ENCODE data around the gene TEP1. TPM values are rescaled to one million over a fixed set of nuclear protein-coding genes. Genes with fewer than 3 reads are reported as not detected.

Gene TEP1
- total RNA-seq (2021; ENCODE audit: unreplicated experiment) (17.1 TPM), Bru-seq, nascent RNA (percentile 57 among the genes with signal in this experiment), BruChase-seq, experiment 1, labeled RNA remaining after a 2-hour chase (percentile 67 among the genes with signal in this experiment), BruChase-seq, experiment 2, labeled RNA remaining after a 6-hour chase (percentile 63 among the genes with signal in this experiment)
- 9.8 TPM for polyA plus RNA-seq (2012; ENCODE audit: insufficient read length)
- long read RNA-seq, partial matches to known transcripts = 4 of 8 reads
- long read RNA-seq, other reads (novel, unspliced or antisense) = 4 of 8 reads

- TF ChIP-seq POLR2AphosphoS5 (IDR thresholded peaks at IDR 0.05; ENCODE audit: low read depth, low read length) (peak; percentile 76; the same call in 1 of the 2 replicates), REST (IDR thresholded peaks at IDR 0.05; ENCODE audit: insufficient read depth in 1 of 2, low read depth in 2 of 2, low read length in 1 of 2) (no peak)
- H3K36me3 ChIP-seq (ENCODE audit: control insufficient read depth, insufficient read depth, low read length) = no peaks in the 10 kb centered on the region; the same call in 1 of the 2 replicates
- peak within 1 kb of the TSS; percentile 91 for H3K27ac ChIP-seq (ENCODE audit: low read length)
- H3K27me3 ChIP-seq (ENCODE audit: control insufficient read depth, insufficient read depth, low read length) = no peaks in the 10 kb centered on the region
- peak; percentile 98 for ATAC-seq
- in situ Hi-C loops (cut with HindIII; ENCODE audit: low pct_unique_long_range_greater_than_20kb, low sequenced_read_pairs) (no loop called here), intact Hi-C loops (cut with micrococcal nuclease; ENCODE audit: unreplicated experiment) (no loop called here)
- no peak for DNase-seq (ENCODE audit: low read depth, low spot score)
- POLR2A ChIA-PET = interaction anchor here (1.1 kb wide), 1 partner anchor 70 kb away, joined by 3 read pairs; the partner anchor contains the start of gene PARP2
- CTCF ChIA-PET = interaction anchor here (0.5 to 0.6 kb wide), 2 partner anchors 21 to 104 kb away, joined by 3 to 6 read pairs; no protein-coding TSS in a partner anchor
- BruUV-seq (replicated peaks) = TSS peak; percentile 92
- peak within 1 kb of the TSS; percentile 86 to 87 for H3K4me3 ChIP-seq (ENCODE audit: low read depth in 2 of 2, low read length in 2 of 2)
- no peaks in the 10 kb centered on the region for H3K9me3 ChIP-seq (ENCODE audit: control insufficient read depth, insufficient read depth, low read depth, low read length)
- peaks cover 9% of the 10 kb centered on the region for H3K4me1 ChIP-seq (ENCODE audit: control insufficient read depth, insufficient read depth, low read length)
Observed at GRCh38 chr14:20412876-20413743, at the start of gene TEP1. Gene TEP1 (minus strand): TSS chr14:20413501. CDS start chr14:20408439, 5,062 bp downstream.

GRCh38 chr14:20461225-20462141 lies 48.2 kb upstream of the TEP1 start, which contains the start of gene PIP4P1:
Gene PIP4P1 (minus strand): TSS chr14:20461434. CDS start chr14:20461325, 109 bp downstream.
- Histone ChIP-seq H3K36me3 (ENCODE audit: control insufficient read depth, insufficient read depth, low read length) (peaks cover 4% of the 10 kb centered on the region; the same call in 1 of the 2 replicates), H3K27me3 (ENCODE audit: control insufficient read depth, insufficient read depth, low read length) (no peaks in the 10 kb centered on the region), H3K27ac (ENCODE audit: low read length) (peak within 1 kb of the TSS; percentile 91), H3K4me3 (ENCODE audit: low read depth in 2 of 2, low read length in 2 of 2) (peak within 1 kb of the TSS; percentile 82 to 91), H3K4me1 (ENCODE audit: control insufficient read depth, insufficient read depth, low read length) (peaks cover 34% of the 10 kb centered on the region), H3K9me3 (ENCODE audit: control insufficient read depth, insufficient read depth, low read depth, low read length) (no peaks in the 10 kb centered on the region)
- ChIA-PET POLR2A (interaction anchor here (1.1 to 1.2 kb wide), 2 partner anchors 8 to 118 kb away, joined by 4 to 5 read pairs; partner anchors contain the start of genes PARP2 and PNP), CTCF (interaction anchor here (0.5 to 0.8 kb wide), 3 partner anchors 145 to 817 kb away, joined by 3 to 4 read pairs (median 4); no protein-coding TSS in a partner anchor)
- DNase-seq (ENCODE audit: low read depth, low spot score) (peak; percentile 98), ATAC-seq (peak; percentile 95)
- TF ChIP-seq SIN3A (IDR thresholded peaks at IDR 0.05; ENCODE audit: borderline replicate concordance, insufficient read depth, low read depth, low read length) (0 out of 2 replicates have a peak, but pooled peaks have one; percentile 54), TCF7L2 (IDR thresholded peaks at IDR 0.05; ENCODE audit: low read depth, low read length) (no peak; the same call in 1 of the 2 replicates), REST (IDR thresholded peaks at IDR 0.05; ENCODE audit: insufficient read depth in 1 of 2, low read depth in 2 of 2, low read length in 1 of 2) (no peak), CTCF (IDR thresholded peaks at IDR 0.05) (no peak), POLR2AphosphoS5 (IDR thresholded peaks at IDR 0.05; ENCODE audit: low read depth, low read length) (peak; percentile 67)
- in situ Hi-C loops (cut with HindIII; ENCODE audit: low pct_unique_long_range_greater_than_20kb, low sequenced_read_pairs) = no loop called here
- no TSS peak for BruUV-seq (replicated peaks)
- intact Hi-C loops (cut with micrococcal nuclease; ENCODE audit: unreplicated experiment) = no loop called here
